Endothelial cell (in vitro differentiated cells): Measurements from ENCODE around the gene SELENOO. TPM values are rescaled to one million over a fixed set of nuclear protein-coding genes. Genes with fewer than 3 reads are reported as not detected.

ENCODE experiments used
- DNase-seq: peaks from one replicate; pipeline ENCODE4 v3.0.0; 2021; ENCODE audit warnings: low spot score
- H3K27ac Mint-ChIP-seq: one replicate; pipeline ENCODE4 v1.8.0; 2021; ENCODE audit warnings: mixed read lengths, inconsistent platforms; ENCODE audit not compliant: unreplicated experiment
- H3K27me3 Mint-ChIP-seq: one replicate; pipeline ENCODE4 v1.8.0; 2021; ENCODE audit warnings: mild to moderate bottlenecking, moderate library complexity, mixed read lengths, inconsistent platforms; ENCODE audit not compliant: unreplicated experiment
- H3K36me3 Mint-ChIP-seq: one replicate; pipeline ENCODE4 v1.8.0; 2021; ENCODE audit warnings: mild to moderate bottlenecking, low read depth, mixed read lengths, inconsistent platforms; ENCODE audit not compliant: unreplicated experiment
- H3K4me1 Mint-ChIP-seq: one replicate; pipeline ENCODE4 v1.8.0; 2021; ENCODE audit warnings: mild to moderate bottlenecking, mixed read lengths, inconsistent platforms; ENCODE audit not compliant: unreplicated experiment
- H3K4me3 Mint-ChIP-seq: one replicate; pipeline ENCODE4 v1.8.0; 2021; ENCODE audit warnings: mild to moderate bottlenecking, mixed read lengths, inconsistent platforms; ENCODE audit not compliant: unreplicated experiment
- H3K9me3 Mint-ChIP-seq: one replicate; pipeline ENCODE4 v1.8.0; 2021; ENCODE audit warnings: mixed read lengths, inconsistent platforms; ENCODE audit not compliant: unreplicated experiment
- CTCF ChIP-seq: fragments of 200-600 bp; sonication (generic); IDR thresholded peaks from one replicate; pipeline ENCODE4 v1.5.0; 2021; ENCODE audit warnings: antibody characterized with exemption; ENCODE audit not compliant: unreplicated experiment
- total RNA-seq: library from RNA; stranded (reverse); fragmentation: NEBNext Ultra II Directional; extraction: Animal tissue kit (Norgen Biotek cat#: 25700); gene quantifications from one replicate; pipeline ENCODE4 v1.2.1, GENCODE V29; 2021; ENCODE audit not compliant: unreplicated experiment

SELENOO gene
- total RNA-seq, 1 donor from 2014 or later, result 18.7 TPM

GRCh38 chr22:50215297-50216054 lies 14.7 kb downstream of the SELENOO start:
- H3K27ac Mint-ChIP-seq, result no peak overlapping the region
- H3K27me3 Mint-ChIP-seq, result peaks cover 11% of the 10 kb centered on the region
- no peaks in the 10 kb centered on the region for H3K9me3 Mint-ChIP-seq
- DNase-seq, result no peak
- no peaks in the 10 kb centered on the region for H3K4me1 Mint-ChIP-seq
- no peak overlapping the region for H3K4me3 Mint-ChIP-seq
- no peak for TF ChIP-seq CTCF
- peaks cover 33% of the 10 kb centered on the region for H3K36me3 Mint-ChIP-seq

- no peak for DNase-seq
- no peaks in the 10 kb centered on the region for H3K4me1 Mint-ChIP-seq
- peaks cover 11% of the 10 kb centered on the region for H3K27me3 Mint-ChIP-seq
- H3K4me3 Mint-ChIP-seq, result no peak overlapping the region
- H3K27ac Mint-ChIP-seq, result no peak overlapping the region
- TF ChIP-seq CTCF, result no peak
- no peaks in the 10 kb centered on the region for H3K9me3 Mint-ChIP-seq
- peaks cover 32% of the 10 kb centered on the region for H3K36me3 Mint-ChIP-seq
These were observed 15.4 kb downstream of the SELENOO start for GRCh38 chr22:50216055-50216683.

GRCh38 chr22:50216684-50217520 lies 16.1 kb downstream of the SELENOO start:
- no peak for TF ChIP-seq CTCF
- peaks cover 29% of the 10 kb centered on the region for H3K36me3 Mint-ChIP-seq
- H3K27ac Mint-ChIP-seq, result no peak overlapping the region
- no peak for DNase-seq
- no peaks in the 10 kb centered on the region for H3K9me3 Mint-ChIP-seq
- no peak overlapping the region for H3K4me3 Mint-ChIP-seq
- peaks cover 8% of the 10 kb centered on the region for H3K27me3 Mint-ChIP-seq
- H3K4me1 Mint-ChIP-seq, result no peaks in the 10 kb centered on the region

- DNase-seq, result no peak
- peaks cover 25% of the 10 kb centered on the region for H3K36me3 Mint-ChIP-seq
- peaks cover 10% of the 10 kb centered on the region for H3K27me3 Mint-ChIP-seq
These were observed 16.8 kb downstream of the SELENOO start for GRCh38 chr22:50217543-50218152.

More at GRCh38 chr22:50217543-50218152, 16.8 kb downstream of the SELENOO start:
- no peaks in the 10 kb centered on the region for H3K4me1 Mint-ChIP-seq
- no peak for TF ChIP-seq CTCF
- no peak overlapping the region for H3K4me3 Mint-ChIP-seq
- H3K27ac Mint-ChIP-seq, result no peak overlapping the region
- no peaks in the 10 kb centered on the region for H3K9me3 Mint-ChIP-seq
